ENCODE measurements around the gene CATSPER1. TPM values are rescaled to one million over a fixed set of nuclear protein-coding genes. Genes with fewer than 3 reads are reported as not detected.

CATSPER1 gene
- total RNA-seq, 1 experiment from 2014 or later, result 1.1 TPM

DNA sequence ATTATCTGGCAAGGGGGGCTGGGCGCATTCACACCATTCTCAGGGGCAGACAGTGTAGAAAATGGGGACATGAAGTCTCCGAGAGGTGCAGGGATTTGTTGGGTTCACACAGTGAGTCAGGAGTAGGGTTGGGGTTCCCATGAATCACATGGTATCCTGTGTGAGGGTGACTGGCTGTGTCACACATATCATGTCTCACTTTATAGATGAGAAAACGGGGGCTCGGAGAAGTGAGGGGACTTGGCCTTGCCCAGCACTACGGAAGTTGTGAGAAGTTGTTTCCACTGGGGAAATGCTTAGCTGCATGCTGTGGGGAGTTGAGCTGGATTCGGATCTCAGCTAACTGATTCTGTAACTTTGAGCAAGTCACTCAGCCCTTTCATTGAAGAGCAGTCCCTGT, 18.5 kb upstream of the CATSPER1 start:
- no TSS peak for BruUV-seq (replicated peaks)

DNA sequence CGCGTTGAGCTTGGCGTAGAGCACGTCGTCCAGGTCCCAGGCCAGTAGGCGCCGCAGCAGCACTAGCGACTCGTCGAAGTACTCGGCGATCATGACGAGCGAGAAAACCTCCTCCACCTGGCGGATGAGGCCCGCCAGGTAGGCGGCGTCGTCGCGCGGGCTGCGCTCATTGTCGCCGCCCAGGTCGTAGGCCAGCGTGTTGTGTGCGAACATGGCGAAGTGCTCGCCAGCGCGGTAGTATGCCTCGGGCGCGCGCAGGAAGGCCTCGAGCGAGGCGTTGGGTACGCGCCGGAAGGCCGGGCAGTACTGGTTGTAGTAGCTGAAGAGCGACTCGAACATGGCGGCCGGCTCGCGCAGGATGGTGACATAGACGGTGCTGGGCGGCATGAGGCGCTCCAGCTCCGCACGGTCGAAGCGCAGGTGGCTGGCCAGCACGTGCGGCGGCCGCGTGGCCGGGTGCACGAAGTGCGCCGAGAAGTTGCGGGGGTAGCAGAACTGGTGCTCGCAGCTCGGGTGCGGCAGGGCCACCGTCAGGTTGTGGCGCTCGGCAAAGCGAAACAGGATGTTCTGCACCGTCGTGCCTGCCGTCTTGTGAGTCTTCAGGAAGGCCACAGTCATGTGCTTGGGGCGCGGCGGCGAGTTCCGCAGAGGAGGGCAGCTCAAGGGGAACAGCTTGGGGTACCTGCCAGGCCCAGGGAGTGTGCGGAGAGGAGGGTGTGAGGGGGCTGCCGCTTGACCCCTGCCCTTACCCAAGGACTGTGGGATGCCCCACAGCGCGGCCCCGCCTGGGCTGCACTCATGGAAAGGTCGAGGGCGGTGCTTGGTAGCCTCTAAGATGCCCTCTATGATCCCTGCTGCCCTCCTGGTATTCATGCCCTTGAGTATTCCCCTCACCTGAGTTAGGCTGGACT, 17.0 kb upstream of the CATSPER1 start:
- no peaks in the 10 kb centered on the region for H3K4me1 ChIP-seq (ENCODE audit: insufficient read depth, low read length)
- no peaks in the 10 kb centered on the region for H3K9me2 ChIP-seq (replicated peaks; ENCODE audit: low read length)
- H3K27ac ChIP-seq (ENCODE audit: low read length), result no peak overlapping the region
- H3K4me2 ChIP-seq (ENCODE audit: low read length), result no peak overlapping the region
- CTCF ChIA-PET, result no interaction called here
- no peak for ATAC-seq
- no peaks in the 10 kb centered on the region for H3F3A ChIP-seq (ENCODE audit: low read length, unreplicated experiment)
- no peaks in the 10 kb centered on the region for H3K36me3 ChIP-seq (ENCODE audit: low read depth, low read length)
- no peaks in the 10 kb centered on the region for H4K20me1 ChIP-seq (ENCODE audit: low read length)
- no peaks in the 10 kb centered on the region for H3K9me3 ChIP-seq (ENCODE audit: low read length)
- POLR2A ChIA-PET (ENCODE audit: unreplicated experiment), result no interaction called here
- H2AFZ ChIP-seq (ENCODE audit: low read length), result no peak overlapping the region
- H3K4me3 ChIP-seq (ENCODE audit: low read length), result no peak overlapping the region
- H3K79me2 ChIP-seq (ENCODE audit: low read length), result no peaks in the 10 kb centered on the region
- no TSS peak for BruUV-seq (replicated peaks)
- H3K9ac ChIP-seq (ENCODE audit: low read length), result no peak overlapping the region
- intact Hi-C loops (cut with micrococcal nuclease), result no loop called here
- DNase-seq, result no peak
- TF ChIP-seq EZH2phosphoT487 (IDR thresholded peaks at IDR 0.05; ENCODE audit: borderline replicate concordance, low read length), result no peak
- no peaks in the 10 kb centered on the region for H3K27me3 ChIP-seq (ENCODE audit: low read length)

More for the DNA sequence above, 18.5 kb upstream of the CATSPER1 start:
- no peak for DNase-seq
- TF ChIP-seq, protein P1, sequence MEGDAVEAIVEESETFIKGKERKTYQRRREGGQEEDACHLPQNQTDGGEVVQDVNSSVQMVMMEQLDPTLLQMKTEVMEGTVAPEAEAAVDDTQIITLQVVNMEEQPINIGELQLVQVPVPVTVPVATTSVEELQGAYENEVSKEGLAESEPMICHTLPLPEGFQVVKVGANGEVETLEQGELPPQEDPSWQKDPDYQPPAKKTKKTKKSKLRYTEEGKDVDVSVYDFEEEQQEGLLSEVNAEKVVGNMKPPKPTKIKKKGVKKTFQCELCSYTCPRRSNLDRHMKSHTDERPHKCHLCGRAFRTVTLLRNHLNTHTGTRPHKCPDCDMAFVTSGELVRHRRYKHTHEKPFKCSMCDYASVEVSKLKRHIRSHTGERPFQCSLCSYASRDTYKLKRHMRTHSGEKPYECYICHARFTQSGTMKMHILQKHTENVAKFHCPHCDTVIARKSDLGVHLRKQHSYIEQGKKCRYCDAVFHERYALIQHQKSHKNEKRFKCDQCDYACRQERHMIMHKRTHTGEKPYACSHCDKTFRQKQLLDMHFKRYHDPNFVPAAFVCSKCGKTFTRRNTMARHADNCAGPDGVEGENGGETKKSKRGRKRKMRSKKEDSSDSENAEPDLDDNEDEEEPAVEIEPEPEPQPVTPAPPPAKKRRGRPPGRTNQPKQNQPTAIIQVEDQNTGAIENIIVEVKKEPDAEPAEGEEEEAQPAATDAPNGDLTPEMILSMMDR (conservative IDR thresholded peaks at IDR 0.05; ENCODE audit: low read depth, low read length), result no peak
- no peak for TF ChIP-seq EZH2phosphoT487 (IDR thresholded peaks at IDR 0.05; ENCODE audit: borderline replicate concordance, low read length)
- TF ChIP-seq EZH2 (IDR thresholded peaks at IDR 0.05; ENCODE audit: low read length, unreplicated experiment), result no peak
- H3K4me2 ChIP-seq (ENCODE audit: low read length), result peak overlapping the region; percentile 41
- H3K27ac ChIP-seq (ENCODE audit: low read length), result no peak overlapping the region
- H3K79me2 ChIP-seq (ENCODE audit: low read length), result no peaks in the 10 kb centered on the region
- intact Hi-C loops (cut with micrococcal nuclease), result loop anchor here (1.0 to 2.0 kb wide), 2 partner anchors 42 to 55 kb away; partner anchors contain the start of genes BANF1 and EIF1AD
- H3K27me3 ChIP-seq (ENCODE audit: low read length), result no peaks in the 10 kb centered on the region
- ChIA-PET POLR2A (ENCODE audit: unreplicated experiment) (interaction anchor here (0.7 kb wide), 1 partner anchor 155 kb away, joined by 4 read pairs; no protein-coding TSS in a partner anchor), CTCF (interaction anchor here (0.5 to 1.5 kb wide), 9 partner anchors 9 to 223 kb away, joined by 3 to 8 read pairs (median 4); no protein-coding TSS in a partner anchor)
- no peaks in the 10 kb centered on the region for H4K20me1 ChIP-seq (ENCODE audit: low read length)
- no peaks in the 10 kb centered on the region for H3K4me1 ChIP-seq (ENCODE audit: insufficient read depth, low read length)
- H3K9ac ChIP-seq (ENCODE audit: low read length), result no peak overlapping the region
- no peaks in the 10 kb centered on the region for H3K36me3 ChIP-seq (ENCODE audit: low read depth, low read length)
- no peaks in the 10 kb centered on the region for H3K9me2 ChIP-seq (replicated peaks; ENCODE audit: low read length)
- no peak overlapping the region for H2AFZ ChIP-seq (ENCODE audit: low read length)
- H3K4me3 ChIP-seq (ENCODE audit: low read length), result 0 out of 2 replicates have a peak overlapping the region, but pooled peaks have one; percentile 15
- H3K9me3 ChIP-seq (ENCODE audit: low read length), result no peaks in the 10 kb centered on the region
- ATAC-seq, result no peak
- H3F3A ChIP-seq (ENCODE audit: low read length, unreplicated experiment), result no peaks in the 10 kb centered on the region

DNA sequence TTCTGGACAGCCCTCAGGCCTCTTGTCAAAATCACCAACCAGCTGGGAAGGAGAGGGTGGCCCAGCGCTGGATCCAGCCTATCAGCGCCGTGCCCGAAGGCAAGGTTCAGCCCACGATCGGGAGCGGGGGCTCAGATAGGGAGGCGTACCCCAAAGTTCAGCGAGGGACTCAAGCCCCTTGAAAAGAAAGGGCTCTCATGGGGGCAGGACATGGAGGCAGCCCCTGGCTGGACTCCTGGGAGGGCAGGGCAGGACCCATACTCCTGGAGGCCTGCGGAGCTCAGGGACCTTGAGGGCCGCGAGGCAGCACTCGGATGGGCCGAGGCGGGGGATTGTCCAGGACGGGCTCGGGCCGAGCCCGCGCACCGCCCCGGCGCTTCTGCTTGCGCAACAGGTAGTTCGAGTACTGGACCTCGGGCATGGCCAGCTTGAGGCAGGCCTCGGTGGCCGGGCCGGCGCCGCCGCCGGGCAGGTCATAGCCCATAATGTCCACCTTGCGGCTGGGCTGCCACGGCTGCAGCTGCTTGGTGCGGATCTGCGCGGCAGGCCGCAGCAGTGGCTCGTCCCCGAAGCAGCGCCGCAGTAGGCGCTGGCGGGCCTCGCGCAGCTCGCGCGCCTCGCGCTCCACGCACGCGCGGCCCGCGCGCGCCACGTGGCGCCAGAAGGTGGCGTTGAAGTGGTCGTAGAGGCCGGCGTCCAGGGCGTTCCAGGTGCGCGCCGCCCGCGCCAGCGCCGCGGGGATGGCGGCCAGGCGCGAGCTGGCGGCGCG, 16.1 kb upstream of the CATSPER1 start:
- Histone ChIP-seq H3K36me3 (ENCODE audit: low read depth, low read length) (no peaks in the 10 kb centered on the region), H3K4me3 (ENCODE audit: low read length) (no peak overlapping the region), H2AFZ (ENCODE audit: low read length) (no peak overlapping the region), H3K9me3 (ENCODE audit: low read length) (no peaks in the 10 kb centered on the region), H3K79me2 (ENCODE audit: low read length) (no peaks in the 10 kb centered on the region), H4K20me1 (ENCODE audit: low read length) (no peaks in the 10 kb centered on the region), H3F3A (ENCODE audit: low read length, unreplicated experiment) (no peaks in the 10 kb centered on the region), H3K9ac (ENCODE audit: low read length) (no peak overlapping the region), H3K27ac (ENCODE audit: low read length) (no peak overlapping the region), H3K4me2 (ENCODE audit: low read length) (no peak overlapping the region), H3K27me3 (ENCODE audit: low read length) (no peaks in the 10 kb centered on the region), H3K4me1 (ENCODE audit: insufficient read depth, low read length) (no peaks in the 10 kb centered on the region), H3K9me2 (replicated peaks; ENCODE audit: low read length) (no peaks in the 10 kb centered on the region)
- no TSS peak for BruUV-seq (replicated peaks)
- ChIA-PET POLR2A (ENCODE audit: unreplicated experiment) (no interaction called here), CTCF (no interaction called here)
- ATAC-seq (no peak), DNase-seq (no peak)
- TF ChIP-seq EZH2 (IDR thresholded peaks at IDR 0.05; ENCODE audit: low read length, unreplicated experiment) (no peak), EZH2phosphoT487 (IDR thresholded peaks at IDR 0.05; ENCODE audit: borderline replicate concordance, low read length) (no peak)
- TF ChIP-seq, protein P1 (conservative IDR thresholded peaks at IDR 0.05; ENCODE audit: low read depth, low read length), result no peak
- intact Hi-C loops (cut with micrococcal nuclease), result no loop called here
